Measurements from ENCODE around the gene CCDC12.
"Not testable (repeated sequence)": the region's sequence is repeated elsewhere in the genome, so short reads cannot be mapped to it uniquely, and the experiment has no call there.

The CCDC12 gene

GRCh38 chr3:46915297-46915822, 61.2 kb downstream of the CCDC12 start:
- no peak for DNase-seq (ENCODE audit: low read depth)
- no peak overlapping the region for H3K4me3 ChIP-seq (ENCODE audit: low read depth, low read length)

GRCh38 chr3:46914849-46915248, 61.7 kb downstream of the CCDC12 start:
- no peak for DNase-seq (ENCODE audit: low read depth)

GRCh38 chr3:46913644-46914043, 62.9 kb downstream of the CCDC12 start:
- peak; percentile 48 for DNase-seq (ENCODE audit: low read depth)
- H3K4me3 ChIP-seq (ENCODE audit: low read depth, low read length) = no peak overlapping the region

More at GRCh38 chr3:46914849-46915248, 61.7 kb downstream of the CCDC12 start:
- H3K4me3 ChIP-seq (ENCODE audit: low read depth, low read length) = no peak overlapping the region

- DNase-seq (ENCODE audit: low read depth) = no peak
- H3K4me3 ChIP-seq (ENCODE audit: low read depth, low read length) = no peak overlapping the region
Measured at GRCh38 chr3:46912986-46913385, 63.6 kb downstream of the CCDC12 start.

- not testable (repeated sequence) for DNase-seq (ENCODE audit: low read depth); H3K4me3 ChIP-seq (ENCODE audit: low read depth, low read length)
Measured at GRCh38 chr3:46910914-46911313, 65.6 kb downstream of the CCDC12 start.

GRCh38 chr3:46910166-46910760, 66.3 kb downstream of the CCDC12 start:
- DNase-seq (ENCODE audit: low read depth) = no peak
- no peak overlapping the region for H3K4me3 ChIP-seq (ENCODE audit: low read depth, low read length)

GRCh38 chr3:46909535-46910161, 66.9 kb downstream of the CCDC12 start:
- H3K4me3 ChIP-seq (ENCODE audit: low read depth, low read length) = no peak overlapping the region
- DNase-seq (ENCODE audit: low read depth) = peak; percentile 57

GRCh38 chr3:46908986-46909534, 67.5 kb downstream of the CCDC12 start:
- DNase-seq (ENCODE audit: low read depth) = no peak
- no peak overlapping the region for H3K4me3 ChIP-seq (ENCODE audit: low read depth, low read length)

- H3K4me3 ChIP-seq (ENCODE audit: low read depth, low read length) = no peak overlapping the region
Measured at GRCh38 chr3:46908294-46908985, 68.1 kb downstream of the CCDC12 start.

GRCh38 chr3:46907960-46908293, 68.6 kb downstream of the CCDC12 start:
- no peak for DNase-seq (ENCODE audit: low read depth)
- no peak overlapping the region for H3K4me3 ChIP-seq (ENCODE audit: low read depth, low read length)

More at GRCh38 chr3:46908294-46908985, 68.1 kb downstream of the CCDC12 start:
- peak; percentile 59 for DNase-seq (ENCODE audit: low read depth)

- no peak for DNase-seq (ENCODE audit: low read depth)
- H3K4me3 ChIP-seq (ENCODE audit: low read depth, low read length) = no peak overlapping the region
Measured at GRCh38 chr3:46907271-46907670, 69.3 kb downstream of the CCDC12 start.

- no peak overlapping the region for H3K4me3 ChIP-seq (ENCODE audit: low read depth, low read length)
- no peak for DNase-seq (ENCODE audit: low read depth)
Measured at GRCh38 chr3:46906471-46907058, 70.0 kb downstream of the CCDC12 start.

- no peak for DNase-seq (ENCODE audit: low read depth)
- no peak overlapping the region for H3K4me3 ChIP-seq (ENCODE audit: low read depth, low read length)
Measured at GRCh38 chr3:46905661-46906451, 70.7 kb downstream of the CCDC12 start.

- DNase-seq (ENCODE audit: low read depth) = no peak
- no peak overlapping the region for H3K4me3 ChIP-seq (ENCODE audit: low read depth, low read length)
Measured at GRCh38 chr3:46905213-46905560, 71.4 kb downstream of the CCDC12 start.

GRCh38 chr3:46904303-46905212, 72.0 kb downstream of the CCDC12 start:
- no peak for DNase-seq (ENCODE audit: low read depth)
- no peak overlapping the region for H3K4me3 ChIP-seq (ENCODE audit: low read depth, low read length)

GRCh38 chr3:46903341-46904302, 72.9 kb downstream of the CCDC12 start:
- DNase-seq (ENCODE audit: low read depth) = no peak
- no peak overlapping the region for H3K4me3 ChIP-seq (ENCODE audit: low read depth, low read length)

- H3K4me3 ChIP-seq (ENCODE audit: low read depth, low read length) = no peak overlapping the region
- DNase-seq (ENCODE audit: low read depth) = no peak
Measured at GRCh38 chr3:46902188-46902631, 74.3 kb downstream of the CCDC12 start.
